NCI-H526 (cell line): ENCODE measurements around the gene POLR2A.
"Not testable (repeated sequence)": the region's sequence is repeated elsewhere in the genome, so short reads cannot be mapped to it uniquely, and the experiment has no call there.

ENCODE experiments used
- DNase-seq, 2 experiments: peaks; one replicate each; lab custom pipeline; 2025; lab: John Stamatoyannopoulos, UW

Gene POLR2A

DNA sequence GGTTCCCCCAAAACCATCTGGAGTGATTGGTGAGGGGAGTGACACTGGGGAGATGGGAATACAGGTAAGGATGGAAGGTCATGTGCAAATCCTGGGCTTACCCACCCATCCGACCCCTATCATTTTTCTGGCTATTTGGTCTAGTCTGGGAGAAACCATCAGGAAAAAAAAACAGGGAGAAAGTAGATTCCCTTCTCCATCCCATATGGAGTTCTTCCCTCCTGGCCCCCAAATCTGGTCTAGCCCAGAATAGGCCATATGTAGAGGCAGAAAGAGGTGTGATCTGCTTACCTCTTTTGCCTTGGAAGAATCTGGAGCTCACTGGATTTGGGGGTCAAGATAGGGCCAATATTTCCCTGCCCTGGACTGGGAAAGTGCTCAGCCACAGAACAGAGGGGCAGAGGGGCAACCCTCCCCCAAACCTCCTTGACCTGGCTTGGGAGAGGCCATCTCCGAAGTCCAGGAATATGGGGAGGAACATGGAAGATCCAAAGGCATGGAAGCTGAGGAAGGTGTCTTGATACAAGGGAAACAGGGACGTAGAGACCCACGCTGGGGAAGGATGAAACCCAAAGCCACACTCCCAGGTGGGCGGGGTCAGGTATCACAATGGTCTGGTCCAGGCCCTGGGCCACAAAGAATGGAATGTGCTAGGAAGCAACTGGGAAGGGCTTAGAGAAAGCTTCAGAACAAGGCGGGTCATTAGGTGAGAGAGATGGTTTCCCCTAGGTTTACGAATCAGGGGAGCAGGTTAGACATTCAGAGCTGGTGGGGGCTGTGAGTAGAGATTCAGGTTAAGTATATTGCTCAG is 23.1 kb upstream of the POLR2A start:
- DNase-seq: no peak

DNA sequence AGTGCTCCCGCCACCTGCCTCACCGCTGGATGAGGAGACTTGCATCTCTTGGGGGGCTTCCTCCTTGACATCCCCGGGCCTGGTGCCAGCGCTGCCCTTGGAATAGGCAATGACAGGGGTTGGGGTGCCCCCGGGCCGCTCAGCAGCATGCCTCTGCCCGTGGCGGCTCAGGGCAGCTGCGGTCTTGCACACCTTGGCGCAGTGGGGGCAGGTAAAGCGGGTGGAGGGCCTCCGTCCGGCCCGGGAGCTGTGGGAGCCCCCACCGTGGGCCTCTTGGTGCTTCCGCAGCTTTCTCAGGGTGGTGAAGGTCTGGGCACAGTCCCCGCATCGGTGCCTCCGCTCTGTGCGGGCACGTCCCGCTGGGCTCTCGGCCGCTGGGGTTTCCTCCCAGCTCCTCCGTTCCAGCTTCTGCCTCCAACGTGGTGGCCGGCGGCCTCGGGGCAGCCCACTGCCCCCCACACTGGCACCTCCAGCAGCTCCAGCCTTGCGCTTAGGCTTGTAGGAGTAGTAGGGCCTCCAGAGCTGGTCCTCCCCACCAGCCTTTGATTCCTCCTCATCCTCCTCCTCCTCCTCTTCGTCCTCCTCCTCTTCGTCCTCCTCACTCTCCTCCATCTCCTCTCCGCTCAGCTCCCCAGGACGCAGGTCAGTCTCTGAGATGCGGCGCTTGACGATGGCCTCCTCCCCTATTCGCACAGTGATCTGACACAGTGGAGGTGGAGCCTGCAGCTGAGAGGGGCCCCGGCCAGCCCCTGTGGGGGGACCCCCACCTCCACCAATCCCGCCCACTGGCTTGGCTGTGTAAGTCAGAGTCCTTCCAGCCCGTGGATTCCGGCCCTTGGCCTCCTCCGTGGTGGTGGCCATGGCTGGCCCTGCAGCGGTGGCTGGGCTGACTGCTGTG is 21.4 kb upstream of the POLR2A start:
- no peak for DNase-seq

DNA sequence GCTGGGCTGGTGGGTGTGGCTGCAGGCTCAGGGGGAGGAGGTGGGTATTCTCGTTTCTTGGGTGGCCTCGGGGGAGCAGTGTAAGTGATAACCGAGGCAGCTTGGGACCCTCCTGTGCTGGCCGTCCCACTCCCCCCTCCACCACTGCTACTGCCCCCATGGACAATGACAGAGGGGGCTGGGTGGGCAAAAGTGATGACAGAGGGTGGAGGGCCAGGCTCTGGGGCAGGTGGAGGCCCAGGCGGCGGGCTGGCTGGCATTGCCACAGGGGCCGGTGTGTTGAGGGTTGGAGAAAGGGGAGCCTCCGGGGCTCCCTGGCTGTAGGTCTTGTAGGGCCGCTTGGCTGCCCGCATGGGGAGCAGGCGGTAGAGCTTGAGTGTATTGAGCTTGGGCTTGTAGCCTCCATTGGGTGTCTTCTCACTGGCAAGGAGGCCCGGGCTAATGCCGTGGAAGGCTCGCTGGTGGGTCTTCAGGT is 20.8 kb upstream of the POLR2A start:
- DNase-seq: no peak

DNA sequence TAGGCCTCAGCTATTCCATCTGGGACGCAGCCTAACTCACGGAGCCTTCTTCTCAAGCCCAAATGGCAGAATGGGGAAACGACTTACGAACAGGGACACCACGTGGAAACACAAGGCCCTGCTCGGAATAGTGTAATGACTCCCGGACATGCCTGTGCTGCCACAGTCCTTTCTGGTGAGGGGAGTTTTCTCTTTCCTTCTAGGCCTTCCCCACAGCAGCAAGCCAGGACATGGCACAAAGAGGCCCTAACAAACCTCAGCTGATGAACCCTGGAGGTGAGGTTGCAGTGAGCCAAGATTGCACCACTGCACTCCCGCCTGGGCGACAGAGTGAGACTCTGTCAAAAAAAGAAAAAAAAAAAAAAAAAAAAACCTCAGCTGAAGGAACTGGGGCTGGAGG is 20.1 kb upstream of the POLR2A start:
- no peak for DNase-seq

DNA sequence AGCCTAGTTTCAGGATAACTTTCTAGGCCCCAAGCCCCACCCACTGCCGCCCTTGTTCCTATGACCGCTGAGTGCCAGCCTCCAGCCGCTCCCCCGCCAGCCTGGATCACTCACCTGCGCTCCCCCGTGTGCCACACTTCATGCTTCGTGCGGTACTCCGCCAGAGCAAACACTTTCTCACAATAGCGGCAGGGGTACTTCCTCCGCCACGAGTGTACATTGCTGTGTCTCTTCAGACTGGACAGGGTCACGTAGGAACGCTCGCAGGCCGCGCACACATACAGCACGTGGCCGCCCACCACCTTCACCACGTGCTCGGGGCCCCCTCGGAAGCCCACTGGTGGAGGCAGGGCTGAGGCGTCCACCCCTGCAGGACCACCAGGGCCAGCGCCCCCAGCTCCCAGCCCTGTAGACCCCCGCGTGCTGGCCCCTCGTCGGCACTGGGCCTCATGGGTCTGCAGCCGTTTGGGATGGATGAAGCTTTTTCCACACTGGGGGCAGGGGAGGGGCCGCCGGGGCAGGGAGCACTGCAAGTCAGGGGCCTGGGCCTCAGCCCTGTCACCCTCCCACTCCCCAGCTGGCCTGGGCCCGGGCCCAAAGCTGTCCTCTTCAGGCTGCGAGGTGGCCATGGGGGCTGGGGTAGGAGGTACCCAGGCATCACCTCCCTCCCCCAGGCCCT is 18.4 kb upstream of the POLR2A start:
- no peak for DNase-seq

DNA sequence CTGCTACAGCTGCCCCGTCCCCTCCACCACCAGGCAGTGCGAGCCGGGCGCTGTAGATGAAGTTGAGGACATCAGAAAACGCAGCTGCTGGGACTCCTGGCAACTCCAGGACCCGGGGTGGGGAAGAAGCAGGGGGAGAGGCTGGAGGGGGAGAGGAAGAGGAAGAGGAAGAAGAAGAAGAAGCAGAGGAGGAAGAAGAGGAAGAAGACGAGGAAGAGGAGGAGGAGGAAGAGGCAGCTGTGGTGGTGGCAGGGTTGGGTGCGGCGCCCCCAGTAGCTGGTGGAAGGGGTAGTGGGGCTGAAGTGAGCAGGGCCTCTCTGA is 17.9 kb upstream of the POLR2A start:
- DNase-seq: no peak

DNA sequence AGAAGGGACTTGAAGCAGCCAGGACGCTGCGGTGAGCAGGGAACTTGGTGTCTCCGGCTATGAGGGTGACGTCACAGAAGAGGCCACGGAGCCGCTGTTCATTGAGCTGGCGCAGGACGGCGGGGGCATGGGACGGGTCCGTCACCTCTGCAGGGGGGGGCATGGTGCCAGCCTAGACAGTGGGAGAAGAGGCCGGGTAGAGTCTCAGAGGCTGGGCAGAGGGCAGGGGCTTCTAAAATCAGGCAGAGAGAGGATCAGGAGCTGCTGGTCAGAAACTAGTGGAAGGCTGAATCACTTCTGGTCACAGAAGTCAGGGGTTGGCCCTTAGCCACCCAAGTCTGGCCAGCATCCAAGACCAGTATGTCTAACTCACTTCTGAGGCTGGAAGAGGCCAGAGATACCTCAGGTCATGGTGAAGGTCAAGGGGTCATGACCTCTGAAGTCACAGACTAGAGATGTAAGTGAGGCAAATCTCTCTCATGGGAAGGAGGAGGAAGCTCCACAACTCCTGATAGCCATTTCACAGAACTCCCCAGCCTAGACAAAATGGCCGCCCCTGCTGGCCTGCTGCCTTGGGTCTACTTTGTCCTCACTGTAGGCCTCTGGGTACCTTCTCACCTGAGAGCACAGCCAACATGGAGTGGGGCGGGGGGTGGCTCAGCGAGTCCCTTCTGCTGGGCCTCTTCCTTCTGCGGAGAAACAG is 17.4 kb upstream of the POLR2A start:
- DNase-seq: no peak

DNA sequence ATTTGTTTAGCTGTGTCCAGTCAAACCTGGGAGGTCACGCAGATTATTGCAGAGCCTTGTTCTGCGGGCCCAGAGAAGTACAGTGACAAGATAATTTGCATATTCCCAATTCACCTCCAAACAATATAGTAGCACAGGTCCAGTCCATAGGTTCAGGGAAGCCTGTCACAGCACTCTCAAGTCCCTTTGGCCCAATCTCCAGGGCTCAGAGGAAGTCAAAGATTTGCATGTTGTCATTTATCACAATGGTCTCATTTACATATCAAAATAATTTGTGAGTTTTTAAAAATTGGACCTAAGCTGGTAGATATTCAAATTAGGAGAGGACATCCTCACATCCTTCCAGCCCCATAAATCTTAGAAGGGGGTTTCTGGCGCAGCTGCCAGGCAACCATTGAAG is 16.7 kb upstream of the POLR2A start:
- DNase-seq: peak in 1 of 2 experiments; percentile 47

DNA sequence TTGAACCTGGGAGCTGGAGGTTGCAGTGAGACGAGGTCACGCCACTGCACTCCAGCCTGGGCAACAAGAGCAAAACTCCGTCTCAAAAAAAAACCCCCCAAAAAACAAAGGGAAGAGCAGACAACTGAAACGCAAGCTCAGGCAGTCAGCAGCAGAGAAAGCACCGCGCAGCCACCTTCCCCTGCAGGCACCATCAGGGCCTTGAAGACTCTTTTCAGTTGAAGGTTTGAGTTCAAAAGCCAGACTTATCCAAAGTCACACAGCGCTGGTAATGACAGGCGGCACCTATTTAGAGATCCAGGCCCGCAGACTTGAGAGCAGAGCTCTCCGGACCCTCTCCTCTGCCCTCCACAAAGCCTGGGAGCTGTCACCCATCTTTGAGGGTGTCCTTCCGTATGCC is 15.9 kb upstream of the POLR2A start:
- DNase-seq: no peak

DNA sequence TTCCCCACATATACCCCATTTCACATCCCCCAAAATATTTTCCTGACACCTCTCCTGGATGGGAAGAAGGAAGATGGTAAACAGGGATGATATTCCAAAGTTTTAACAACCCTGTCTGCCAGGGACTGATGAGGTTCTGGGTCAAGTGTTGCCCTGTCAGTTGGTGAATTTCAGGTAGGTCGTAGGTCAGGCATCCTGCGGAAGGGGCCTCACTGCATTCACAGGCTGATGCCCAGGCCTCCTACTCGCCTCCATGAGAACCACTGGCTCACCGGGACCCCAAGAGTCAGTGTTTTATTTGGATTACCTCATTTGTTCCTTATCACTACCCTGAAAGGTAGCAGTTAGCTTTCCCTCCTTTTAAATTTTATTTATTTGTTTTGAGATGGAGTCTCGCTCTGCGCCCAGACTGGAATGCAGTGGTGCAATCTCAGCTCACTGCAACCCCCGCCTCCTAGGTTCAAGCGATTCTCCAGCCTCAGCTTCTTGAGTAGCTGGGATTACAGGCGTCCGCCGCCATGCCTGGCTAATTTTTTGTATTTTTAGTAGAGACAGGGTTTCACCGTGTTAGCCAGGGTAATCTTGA is 15.3 kb upstream of the POLR2A start:
- DNase-seq: no peak

DNA sequence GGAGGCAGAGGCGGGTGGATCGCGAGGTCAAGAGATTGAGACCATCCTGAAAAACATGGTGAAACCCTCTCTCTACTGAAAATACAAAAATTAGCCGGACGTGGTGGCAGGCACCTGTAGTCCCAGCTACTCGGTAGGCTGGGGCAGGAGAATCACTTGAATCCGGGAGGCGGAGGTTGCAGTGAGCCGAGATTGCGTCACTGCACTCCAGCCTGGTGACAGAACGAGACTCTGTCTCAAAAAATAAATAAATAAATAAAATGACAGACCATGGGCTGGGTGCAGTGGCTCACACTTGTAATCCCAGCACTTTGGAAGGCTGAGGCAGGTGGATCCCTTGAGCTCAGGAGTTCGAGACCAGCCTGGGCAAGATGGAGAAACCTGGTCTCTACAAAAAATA is 14.3 kb upstream of the POLR2A start:
- DNase-seq: not testable (repeated sequence)

DNA sequence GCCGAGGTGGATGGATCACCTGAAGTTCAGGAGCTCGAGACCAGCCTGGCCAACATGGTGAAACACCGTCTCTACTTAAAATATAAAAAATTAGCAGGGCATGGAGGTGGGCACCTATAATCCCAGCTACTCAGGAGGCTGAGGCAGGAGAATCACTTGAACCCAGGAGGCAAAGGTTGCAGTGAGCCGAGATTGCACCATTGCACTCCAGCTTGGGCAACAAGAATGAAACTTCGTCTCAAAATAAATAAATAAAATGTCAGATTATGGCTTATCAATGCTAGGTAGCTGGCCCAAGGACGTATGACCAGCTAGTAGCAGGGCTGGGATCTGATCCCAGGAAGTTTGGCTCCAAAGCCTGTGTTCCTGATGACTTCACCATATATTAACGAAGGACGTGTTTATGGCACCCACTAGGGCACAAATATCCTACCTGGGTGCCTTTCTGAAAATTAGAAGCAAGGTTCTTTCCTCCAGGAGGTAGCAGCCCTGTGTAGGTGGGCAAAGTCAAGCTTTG is 13.7 kb upstream of the POLR2A start:
- not testable (repeated sequence) for DNase-seq

DNA sequence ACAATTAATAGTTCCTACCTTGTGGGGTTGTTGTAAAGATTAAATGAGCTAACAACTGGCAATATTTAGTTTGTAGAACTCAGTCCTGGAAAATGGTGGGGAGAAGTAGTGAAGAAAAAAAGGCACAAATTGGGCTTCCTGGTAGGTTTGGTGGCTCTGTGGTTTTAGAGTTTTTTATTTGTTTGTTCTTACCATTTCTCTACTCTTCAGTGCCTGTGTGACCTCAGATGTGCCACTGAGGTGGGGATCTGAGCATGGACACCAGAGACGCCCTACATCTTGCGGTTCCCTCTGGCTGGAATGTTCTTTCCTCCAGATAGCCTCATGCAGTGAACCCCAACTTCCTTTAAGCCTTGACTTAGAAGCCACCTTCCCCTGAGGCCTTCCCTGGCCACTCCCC is 12.4 kb upstream of the POLR2A start:
- DNase-seq: no peak

DNA sequence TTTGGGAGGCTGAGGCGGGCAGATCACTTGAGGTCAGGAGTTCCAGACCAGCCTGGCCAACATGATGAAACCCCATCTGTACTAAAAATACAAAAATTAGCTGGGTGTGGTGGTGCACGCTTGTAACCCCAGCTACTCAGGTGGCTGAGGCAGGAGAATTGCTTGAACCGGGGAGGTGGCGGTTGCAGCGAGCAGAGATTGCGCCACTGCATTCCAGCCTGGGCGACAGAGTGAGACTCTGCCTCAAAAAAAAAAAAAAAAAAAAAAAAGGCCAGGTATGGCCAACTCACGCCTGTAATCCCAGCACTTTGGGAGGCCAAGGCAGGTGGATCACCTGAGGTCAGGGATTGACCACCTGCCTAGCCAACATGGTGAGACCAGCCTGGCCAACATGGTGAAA is 9.4 kb upstream of the POLR2A start:
- DNase-seq: not testable (repeated sequence)

DNA sequence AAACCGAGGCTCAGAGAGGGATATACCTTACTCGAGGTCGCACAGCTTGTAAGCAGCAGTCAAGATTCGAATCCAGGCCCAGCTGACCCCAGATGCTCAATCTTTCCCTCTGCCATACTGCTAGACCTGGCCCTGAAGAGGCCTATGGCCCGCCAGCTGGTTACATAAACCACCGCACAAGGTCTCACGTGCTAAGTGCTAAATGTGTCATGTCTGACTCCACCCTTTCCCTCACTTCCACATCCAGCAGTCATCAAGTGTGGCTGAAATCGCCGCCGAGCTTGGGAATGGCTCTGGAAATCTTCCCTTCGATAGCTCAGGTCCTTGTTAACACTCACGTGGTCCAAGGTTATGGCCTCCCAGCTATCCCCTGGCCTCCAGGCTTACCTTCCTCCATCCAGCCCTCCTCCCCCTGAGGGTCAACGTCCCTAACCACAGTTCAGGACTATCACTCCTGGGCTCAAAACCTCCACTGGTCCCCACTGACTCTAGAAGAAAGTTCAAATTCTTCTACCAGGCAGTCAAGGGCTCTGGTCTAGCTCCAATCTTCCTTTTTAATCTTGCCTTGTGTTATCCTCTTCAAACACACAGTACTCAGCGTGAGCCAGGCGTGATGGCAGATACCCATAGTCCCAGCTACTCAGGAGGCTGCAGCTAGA is 8.3 kb upstream of the POLR2A start:
- DNase-seq: no peak

DNA sequence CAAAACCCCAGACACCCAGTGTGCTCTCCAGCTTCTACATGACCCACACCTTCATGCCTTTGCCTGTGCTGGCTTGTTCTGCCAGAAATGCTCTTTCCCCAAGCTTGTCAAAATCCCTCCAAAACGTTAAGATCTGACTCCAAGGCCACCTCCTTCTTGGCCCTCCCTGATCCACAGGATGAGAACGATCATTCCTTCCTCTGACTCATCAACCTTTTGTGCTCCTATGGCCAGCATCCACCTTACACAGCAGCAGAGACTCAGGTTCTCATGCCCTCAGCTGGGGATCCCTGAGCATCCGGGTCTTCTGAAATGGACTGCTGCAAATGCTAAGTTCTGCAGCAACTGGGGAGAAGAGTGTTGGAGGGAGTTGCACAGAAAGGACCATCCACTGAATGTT is 7.7 kb upstream of the POLR2A start:
- no peak for DNase-seq

DNA sequence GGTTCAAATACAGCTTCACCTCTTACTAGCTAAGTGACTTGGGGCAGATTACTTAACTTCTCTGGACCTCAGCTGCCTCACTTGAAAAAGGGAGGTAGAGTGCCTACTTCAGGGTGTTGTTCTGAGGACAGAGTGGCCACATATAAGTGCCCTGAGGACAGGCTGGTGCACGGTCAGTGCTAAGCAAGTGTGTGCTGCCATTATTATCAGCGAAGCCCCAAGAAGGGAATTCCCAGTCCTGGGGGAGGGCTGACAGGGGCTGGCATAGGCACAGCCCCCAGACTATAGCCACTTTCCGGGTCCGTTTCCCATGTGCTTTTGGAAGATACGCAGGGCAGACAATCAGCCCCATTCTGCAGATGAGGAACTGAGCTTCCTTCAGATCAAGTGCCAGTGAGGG is 7.2 kb upstream of the POLR2A start:
- no peak for DNase-seq

DNA sequence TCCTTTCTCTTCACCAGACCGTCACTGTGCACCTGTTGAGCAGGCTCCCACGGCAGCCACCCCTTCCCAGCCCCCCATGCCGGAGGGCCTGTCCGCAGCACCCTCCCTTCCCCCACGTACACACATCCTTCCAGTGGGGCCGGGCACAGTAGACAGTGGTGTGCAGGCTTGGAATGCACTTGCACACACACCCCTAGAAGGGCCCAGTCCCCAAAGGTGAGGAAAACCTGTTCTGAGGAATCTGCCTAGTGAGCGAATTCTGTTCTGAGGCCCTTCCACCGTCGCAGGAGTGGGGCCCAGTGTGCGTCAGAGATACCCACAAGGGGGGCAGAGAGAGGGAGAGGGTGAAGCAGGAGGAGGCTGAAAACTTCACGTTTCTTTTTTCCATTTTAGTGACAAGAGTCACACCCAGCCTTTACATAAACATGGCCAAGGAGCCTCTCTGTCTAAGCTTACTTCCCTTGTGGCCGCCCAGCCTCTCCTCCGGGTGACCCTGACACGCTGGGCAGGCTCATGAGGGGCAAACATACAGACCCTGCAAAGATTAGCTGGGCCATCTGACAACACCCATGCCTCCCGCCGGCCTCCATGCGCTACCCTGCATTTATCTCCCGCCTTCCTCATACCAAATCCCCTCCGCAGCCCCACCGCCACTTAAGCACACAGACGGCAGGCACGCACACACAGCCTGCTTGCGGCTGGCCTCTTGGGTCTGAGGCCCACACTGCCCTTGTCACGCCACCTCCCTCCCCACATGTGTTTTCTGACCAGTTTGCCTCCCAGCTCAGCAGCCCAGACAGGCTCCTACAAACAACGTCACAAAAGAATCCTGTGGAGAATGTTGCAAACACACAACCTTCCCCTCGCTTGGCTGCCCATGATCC is 6.5 kb upstream of the POLR2A start:
- DNase-seq: no peak

DNA sequence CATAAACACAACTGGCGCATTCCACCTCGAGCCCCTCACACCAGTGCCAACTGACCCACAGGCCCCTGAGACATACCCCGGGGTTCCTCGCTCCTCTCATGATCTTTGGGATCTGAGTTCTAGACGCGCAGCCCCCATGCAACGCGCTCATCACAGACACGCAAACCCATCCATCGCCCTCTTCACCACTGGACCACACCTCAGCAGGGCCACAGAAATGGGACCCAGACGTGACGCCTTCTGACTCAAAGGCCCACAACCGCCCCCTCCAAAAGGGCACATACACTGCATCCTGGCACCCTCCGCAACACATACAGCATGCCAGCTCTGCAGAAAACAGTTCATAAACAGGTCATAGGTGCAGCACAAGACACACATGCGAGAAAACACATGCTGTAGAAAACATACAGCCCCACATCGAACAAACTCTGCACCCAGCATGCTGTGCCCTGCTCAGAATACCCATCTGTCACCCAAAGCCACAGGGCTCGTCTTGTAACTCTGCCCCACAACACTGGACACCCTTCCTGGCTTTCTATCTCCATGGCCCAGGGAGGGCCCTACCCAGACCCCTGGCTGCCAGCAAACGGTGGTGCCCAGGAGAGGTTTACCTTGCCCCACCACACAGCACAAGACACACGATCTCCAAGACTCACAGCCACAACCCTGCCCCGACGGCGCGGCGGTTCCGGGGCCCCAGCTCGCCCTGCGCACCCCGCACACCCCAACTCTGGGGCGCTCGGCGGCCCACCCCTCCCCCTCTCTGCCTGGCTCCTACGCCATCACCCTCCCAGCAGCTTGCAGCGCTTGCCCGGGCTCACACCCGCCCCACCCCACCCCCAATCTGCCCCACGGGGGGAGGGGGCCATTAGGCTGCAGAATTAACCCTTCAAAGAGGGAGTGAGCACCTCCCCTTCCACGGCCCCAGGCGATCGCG is 5.6 kb upstream of the POLR2A start:
- DNase-seq: no peak
